ENCODE results near the gene PRMT6. TPM values are rescaled to one million over a fixed set of nuclear protein-coding genes. Genes with fewer than 3 reads are reported as not detected.

Gene PRMT6
- total and polyA plus RNA-seq, 10 of the 15 experiments (the other 5 are each of a cell fraction or from before 2014, with no cell fraction given) = 6.0 to 38.6 (median 26.3) TPM

- Histone ChIP-seq H3K9ac (ENCODE audit: control insufficient read depth, insufficient read depth, low read length) (no peak overlapping the region), H3K36me3 (ENCODE audit: control insufficient read depth in 2 of 2, insufficient read depth in 2 of 2, low read length in 1 of 2) (no peaks in the 10 kb centered on the region), H3K27ac (ENCODE audit: control insufficient read depth, insufficient read depth) (no peak overlapping the region), H3K27me3 (replicated peaks in 1 of 2; ENCODE audit: control insufficient read depth in 2 of 2, insufficient read depth in 2 of 2, low read length in 1 of 2) (no peaks in the 10 kb centered on the region), H2AFZ (ENCODE audit: control insufficient read depth, low read depth, low read length) (no peak overlapping the region), H3K79me2 (ENCODE audit: control insufficient read depth, insufficient read depth, low read length) (no peaks in the 10 kb centered on the region), H4K20me1 (ENCODE audit: control insufficient read depth, insufficient read depth) (no peaks in the 10 kb centered on the region), H3K4me3 (no peak overlapping the region), H3K4me1 (ENCODE audit: control insufficient read depth, insufficient read depth, low read length) (no peaks in the 10 kb centered on the region), H3K4me2 (ENCODE audit: control insufficient read depth, insufficient read depth) (no peak overlapping the region), H3K9me3 (replicated peaks; ENCODE audit: control insufficient read depth, insufficient read depth, low read length) (no peaks in the 10 kb centered on the region)
- CTCF ChIA-PET = interaction anchor here (1.0 to 1.3 kb wide), 2 partner anchors 20 to 171 kb away, joined by 3 read pairs; no protein-coding TSS in a partner anchor
- SMC1A ChIA-PET (ENCODE audit: uncharacterized antibody, unreplicated experiment) = interaction anchor here (1.6 kb wide), 1 partner anchor 10 kb away, joined by 3 read pairs; no protein-coding TSS in a partner anchor
- TF ChIP-seq ZBTB11 (CRISPR knock-in tag; IDR thresholded peaks at IDR 0.05) (no peak), CHD4 (IDR thresholded peaks at IDR 0.05) (no peak), SMC3 (IDR thresholded peaks at IDR 0.05; ENCODE audit: borderline replicate concordance, low read length) (no peak)
- 12% methylated on average over 3 of the region's 3 CpGs for WGBS (ENCODE audit: insufficient coverage, insufficient replicate concordance, low lambda C conversion rate, missing lambda C conversion rate)
- ATAC-seq (no peak), FAIRE-seq (no peak), DNase-seq (ENCODE audit: low read depth, low spot score) (no peak)
- POLR2A ChIA-PET = no interaction called here
- no TSS peak for BruUV-seq (replicated peaks)
- intact Hi-C loops (cut with micrococcal nuclease; ENCODE audit: unreplicated experiment) = no loop called here
- RAD21 ChIA-PET (ENCODE audit: unreplicated experiment) = no interaction called here
- in situ Hi-C loops (cut with MboI) = no loop called here
Observed at GRCh38 chr1:107100331-107100984, 44.0 kb downstream of the PRMT6 start.

DNA sequence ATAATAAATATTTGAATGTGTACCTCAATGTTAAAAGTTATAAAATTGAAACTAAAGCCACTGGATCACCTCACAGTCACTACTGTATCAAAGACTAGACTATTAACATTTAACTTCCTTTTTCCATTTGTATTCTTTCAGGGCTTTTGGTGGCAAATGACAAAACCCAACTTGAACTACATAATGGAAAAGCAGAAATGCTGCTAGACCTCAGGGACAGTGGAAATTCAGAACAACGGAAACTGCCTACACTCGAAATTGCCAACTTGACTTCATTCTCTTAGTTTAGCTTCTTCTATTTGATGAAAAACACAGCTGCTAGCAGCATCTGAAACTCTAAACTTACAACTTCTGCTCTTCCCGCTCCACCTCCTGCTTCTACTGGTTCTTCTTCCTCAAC, 49.4 kb downstream of the PRMT6 start:
- H4K20me1 ChIP-seq (ENCODE audit: control insufficient read depth, insufficient read depth) = no peaks in the 10 kb centered on the region
- intact Hi-C loops (cut with micrococcal nuclease; ENCODE audit: unreplicated experiment) = no loop called here
- H3K4me1 ChIP-seq (ENCODE audit: control insufficient read depth, insufficient read depth, low read length) = no peaks in the 10 kb centered on the region
- no peaks in the 10 kb centered on the region for H3K9me3 ChIP-seq (replicated peaks; ENCODE audit: control insufficient read depth, insufficient read depth, low read length)
- CTCF ChIA-PET = no interaction called here
- no peak overlapping the region for H3K4me3 ChIP-seq
- SMC1A ChIA-PET (ENCODE audit: uncharacterized antibody, unreplicated experiment) = no interaction called here
- H3K4me2 ChIP-seq (ENCODE audit: control insufficient read depth, insufficient read depth) = no peak overlapping the region
- ATAC-seq (no peak), FAIRE-seq (no peak), DNase-seq (ENCODE audit: low read depth, low spot score) (no peak)
- no peaks in the 10 kb centered on the region for H3K79me2 ChIP-seq (ENCODE audit: control insufficient read depth, insufficient read depth, low read length)
- no peaks in the 10 kb centered on the region for H3K36me3 ChIP-seq (ENCODE audit: control insufficient read depth in 2 of 2, insufficient read depth in 2 of 2, low read length in 1 of 2)
- no peak overlapping the region for H3K9ac ChIP-seq (ENCODE audit: control insufficient read depth, insufficient read depth, low read length)
- no peaks in the 10 kb centered on the region for H3K27me3 ChIP-seq (replicated peaks in 1 of 2; ENCODE audit: control insufficient read depth in 2 of 2, insufficient read depth in 2 of 2, low read length in 1 of 2)
- in situ Hi-C loops (cut with MboI) = no loop called here
- POLR2A ChIA-PET = no interaction called here
- no peak overlapping the region for H3K27ac ChIP-seq (ENCODE audit: control insufficient read depth, insufficient read depth)
- TF ChIP-seq, protein P1, sequence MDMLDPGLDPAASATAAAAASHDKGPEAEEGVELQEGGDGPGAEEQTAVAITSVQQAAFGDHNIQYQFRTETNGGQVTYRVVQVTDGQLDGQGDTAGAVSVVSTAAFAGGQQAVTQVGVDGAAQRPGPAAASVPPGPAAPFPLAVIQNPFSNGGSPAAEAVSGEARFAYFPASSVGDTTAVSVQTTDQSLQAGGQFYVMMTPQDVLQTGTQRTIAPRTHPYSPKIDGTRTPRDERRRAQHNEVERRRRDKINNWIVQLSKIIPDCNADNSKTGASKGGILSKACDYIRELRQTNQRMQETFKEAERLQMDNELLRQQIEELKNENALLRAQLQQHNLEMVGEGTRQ (IDR thresholded peaks at IDR 0.05; ENCODE audit: borderline replicate concordance, low read depth, low read length) = no peak
- TF ChIP-seq CBFB (IDR thresholded peaks at IDR 0.05; ENCODE audit: low read depth) (no peak), IKZF1 (conservative IDR thresholded peaks at IDR 0.05) (no peak), BHLHE40 (IDR thresholded peaks at IDR 0.05; ENCODE audit: borderline replicate concordance in 1 of 2, low read depth in 2 of 2, low read length in 1 of 2) (no peak), POLR2AphosphoS5 (IDR thresholded peaks at IDR 0.05; ENCODE audit: low read length) (no peak), NFIC (IDR thresholded peaks at IDR 0.05; ENCODE audit: low read depth, low read length) (0 out of 2 replicates have a peak, but pooled peaks have one; percentile 19), NFXL1 (IDR thresholded peaks at IDR 0.05; ENCODE audit: borderline replicate concordance) (no peak), MAX (IDR thresholded peaks at IDR 0.05; ENCODE audit: low read depth, low read length) (no peak)
- H2AFZ ChIP-seq (ENCODE audit: control insufficient read depth, low read depth, low read length) = no peak overlapping the region
- BruUV-seq (replicated peaks) = no TSS peak
- WGBS (ENCODE audit: insufficient coverage, insufficient replicate concordance, low lambda C conversion rate, missing lambda C conversion rate) = 0% methylated on average over 3 of the region's 3 CpGs
- RAD21 ChIA-PET (ENCODE audit: unreplicated experiment) = no interaction called here

Measured in GM12878 (cell line).